Measurements from ENCODE around the gene PLA2G6.
"Not testable (repeated sequence)": the region's sequence is repeated elsewhere in the genome, so short reads cannot be mapped to it uniquely, and the experiment has no call there.

The PLA2G6 gene

GRCh38 chr22:38187413-38188212 is 6.0 kb upstream of the PLA2G6 start:
- DNase-seq = peak; percentile 51

GRCh38 chr22:38186429-38186828 is 4.8 kb upstream of the PLA2G6 start:
- no peak for DNase-seq

- no peak for DNase-seq
These were observed 3.2 kb upstream of the PLA2G6 start for GRCh38 chr22:38184788-38185187.

- no peak for DNase-seq
These were observed 683 bp downstream of the PLA2G6 start for GRCh38 chr22:38180841-38181452.

GRCh38 chr22:38178605-38178937 is 3.1 kb downstream of the PLA2G6 start:
- not testable (repeated sequence) for DNase-seq

- DNase-seq = no peak
These were observed 3.6 kb downstream of the PLA2G6 start for GRCh38 chr22:38177926-38178604.

GRCh38 chr22:38177571-38177925 is 4.1 kb downstream of the PLA2G6 start:
- DNase-seq = not testable (repeated sequence)

- DNase-seq = no peak
These were observed 4.6 kb downstream of the PLA2G6 start for GRCh38 chr22:38177044-38177443.

- DNase-seq = no peak
These were observed 5.4 kb downstream of the PLA2G6 start for GRCh38 chr22:38176170-38176741.

- no peak for DNase-seq
These were observed 6.2 kb downstream of the PLA2G6 start for GRCh38 chr22:38175206-38176118.

- no peak for DNase-seq
These were observed 7.0 kb downstream of the PLA2G6 start for GRCh38 chr22:38174626-38175025.

GRCh38 chr22:38173641-38173906 is 8.1 kb downstream of the PLA2G6 start:
- DNase-seq = no peak

- DNase-seq = no peak
These were observed 8.6 kb downstream of the PLA2G6 start for GRCh38 chr22:38172832-38173640.

- peak; percentile 38 for DNase-seq
These were observed 9.5 kb downstream of the PLA2G6 start for GRCh38 chr22:38171927-38172831.

- no peak for DNase-seq
These were observed 11.2 kb downstream of the PLA2G6 start for GRCh38 chr22:38170469-38170868.

- DNase-seq = no peak
These were observed 12.5 kb downstream of the PLA2G6 start for GRCh38 chr22:38169116-38169515.

- DNase-seq = no peak
These were observed 13.6 kb downstream of the PLA2G6 start for GRCh38 chr22:38167988-38168407.

GRCh38 chr22:38165922-38166593 is 15.6 kb downstream of the PLA2G6 start:
- no peak for DNase-seq

- no peak for DNase-seq
These were observed 17.1 kb downstream of the PLA2G6 start for GRCh38 chr22:38164551-38164918.

GRCh38 chr22:38163844-38164550 is 17.6 kb downstream of the PLA2G6 start:
- DNase-seq = no peak
